DMS153 (cell line): ENCODE results near the gene EPS8.

ENCODE experiments used
- DNase-seq: peaks from one replicate; lab custom pipeline; 2025; lab: John Stamatoyannopoulos, UW

Gene EPS8

GRCh38 chr12:15717940-15718567 is 71.1 kb downstream of the EPS8 start:
- DNase-seq, result no peak

GRCh38 chr12:15716581-15716980 is 72.6 kb downstream of the EPS8 start:
- DNase-seq, result no peak

DNA sequence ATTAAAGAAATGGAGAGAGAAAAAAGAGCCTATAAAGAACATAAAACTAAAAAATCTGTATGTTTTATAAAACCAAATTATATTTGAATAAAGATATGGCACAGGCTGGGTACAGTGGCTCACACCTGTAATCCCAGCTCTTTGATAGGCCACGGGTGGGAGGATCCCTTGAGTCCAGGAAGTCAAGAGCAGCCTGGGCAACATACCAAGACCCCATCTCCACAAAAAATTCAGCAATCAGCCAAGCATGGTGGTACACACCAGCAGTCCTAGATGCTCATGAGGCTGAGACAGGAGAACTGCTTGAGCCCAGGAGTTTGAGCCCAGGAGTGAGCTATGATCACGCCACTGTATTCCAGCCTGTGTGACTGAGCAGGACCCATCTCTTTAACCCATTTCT is 74.9 kb downstream of the EPS8 start:
- DNase-seq, result no peak

DNA sequence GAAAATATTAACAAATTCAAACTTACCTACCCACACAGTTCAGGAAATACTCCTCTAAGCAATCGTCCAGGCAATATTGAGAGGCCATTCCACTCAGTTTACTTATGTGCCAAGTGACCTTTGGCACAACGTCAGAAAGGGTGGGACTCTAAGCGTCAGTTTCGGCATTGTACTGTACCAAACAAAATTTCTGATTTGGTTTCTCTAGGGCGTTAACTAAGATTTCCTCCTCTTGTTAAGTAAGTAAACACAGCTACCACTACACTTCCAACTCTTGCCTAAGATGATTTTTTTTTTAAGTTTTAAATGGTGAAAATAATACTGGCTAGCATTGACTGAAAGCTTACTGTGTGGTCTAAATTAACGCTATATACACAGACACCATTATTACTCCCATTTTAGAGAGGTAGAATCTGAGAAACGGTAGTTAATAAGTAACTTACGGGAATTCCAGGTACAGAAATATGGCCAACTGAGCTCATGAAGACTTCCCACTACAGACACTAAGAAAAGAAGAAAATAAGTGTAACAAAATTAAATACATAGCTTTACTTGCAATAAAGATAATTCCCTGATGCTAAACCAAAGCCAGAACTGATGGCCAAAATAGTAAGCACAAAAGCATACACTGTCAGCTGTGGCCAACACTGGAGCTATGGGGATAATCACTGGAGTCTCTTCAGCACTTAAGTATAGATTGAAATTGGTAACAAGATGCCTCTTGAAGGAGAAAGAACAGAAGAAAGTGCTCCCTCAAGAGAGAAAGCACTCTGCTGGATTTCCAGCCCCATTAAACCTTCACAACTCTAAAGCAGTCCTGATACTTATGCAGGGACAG is 76.1 kb downstream of the EPS8 start:
- no peak for DNase-seq

- no peak for DNase-seq
Measured at GRCh38 chr12:15712160-15712559, 77.0 kb downstream of the EPS8 start.

DNA sequence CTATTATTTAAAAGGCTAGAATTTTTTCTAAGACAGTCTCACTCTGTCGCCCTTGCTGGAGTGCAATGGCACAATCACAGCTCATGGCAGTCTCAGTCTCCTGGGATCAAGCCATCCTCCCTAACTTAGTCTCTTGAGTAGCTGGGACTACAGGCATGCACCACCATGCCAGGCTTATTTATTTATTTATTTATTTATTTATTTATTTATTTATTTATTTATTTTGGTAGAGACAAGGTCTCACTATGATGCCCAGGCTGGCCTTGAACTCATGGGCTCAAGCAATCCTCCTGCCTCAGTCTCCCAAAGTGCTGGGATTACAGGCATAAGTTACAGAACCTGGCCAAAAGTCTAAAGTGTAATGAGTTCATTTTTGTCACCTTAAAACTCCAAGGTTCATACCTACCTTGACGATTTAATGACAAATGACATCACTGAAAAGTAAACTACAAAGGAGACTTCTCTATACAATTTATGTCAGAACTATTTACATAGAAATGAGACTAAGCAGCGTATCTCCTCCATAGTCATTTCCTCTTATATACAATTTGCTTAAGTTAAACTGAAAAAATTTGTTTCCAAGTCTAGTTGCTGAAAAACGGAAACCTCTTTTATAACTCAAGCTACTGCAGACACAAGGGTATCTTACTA is 78.2 kb downstream of the EPS8 start:
- no peak for DNase-seq

DNA sequence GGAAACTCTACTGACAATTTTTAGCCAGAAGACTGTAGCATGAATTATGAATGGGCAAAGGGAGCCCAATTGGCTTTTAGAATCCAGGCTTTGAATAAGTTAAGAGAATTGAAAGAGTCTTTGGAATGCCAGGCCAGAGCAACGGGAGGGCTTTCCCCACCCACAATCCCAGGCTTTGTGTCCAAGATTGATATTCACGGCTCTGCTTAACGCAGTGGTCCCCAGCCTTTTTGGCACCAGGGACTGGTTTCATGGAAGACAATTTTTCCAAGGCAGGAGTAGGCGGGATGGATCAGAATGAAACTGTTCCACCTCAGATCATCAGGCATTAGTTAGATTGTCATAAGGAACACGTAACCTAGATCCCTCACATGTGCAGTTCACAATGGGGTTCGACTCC is 79.6 kb downstream of the EPS8 start:
- no peak for DNase-seq

- no peak for DNase-seq
Measured at GRCh38 chr12:15708396-15709076, 80.7 kb downstream of the EPS8 start.

DNA sequence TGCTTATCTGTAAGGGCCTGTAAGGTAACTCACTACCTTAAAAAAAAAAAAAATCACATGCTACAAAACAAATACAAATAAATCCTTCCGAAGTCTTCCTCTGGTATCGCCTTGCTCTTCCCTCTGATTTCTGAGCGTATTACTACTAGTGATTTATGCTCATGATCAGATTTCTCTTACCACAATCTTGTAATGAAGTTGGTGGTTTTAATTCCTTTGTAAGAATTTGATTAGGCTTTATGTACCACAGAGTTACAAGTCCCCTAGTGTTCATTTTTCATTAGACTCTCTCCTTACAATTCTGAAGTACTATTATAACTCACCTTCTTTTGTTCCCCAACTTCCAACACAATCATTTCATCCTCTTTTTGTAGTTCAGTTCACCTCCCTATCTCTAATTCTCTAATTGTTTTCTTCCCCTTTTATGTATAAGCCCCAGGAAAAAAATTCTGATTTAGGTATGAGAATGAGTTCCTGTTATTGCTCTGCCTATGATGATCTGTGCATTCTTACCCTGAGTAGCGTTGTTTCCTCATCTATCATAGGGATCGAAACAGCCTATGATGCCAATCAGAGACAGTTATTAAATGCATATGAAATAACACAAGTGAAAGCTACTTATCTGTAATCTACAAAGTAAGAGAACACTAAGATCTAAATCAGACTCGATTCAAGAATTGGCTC is 81.5 kb downstream of the EPS8 start:
- no peak for DNase-seq

GRCh38 chr12:15706010-15706676 is 83.0 kb downstream of the EPS8 start:
- peak; percentile 15 for DNase-seq

DNA sequence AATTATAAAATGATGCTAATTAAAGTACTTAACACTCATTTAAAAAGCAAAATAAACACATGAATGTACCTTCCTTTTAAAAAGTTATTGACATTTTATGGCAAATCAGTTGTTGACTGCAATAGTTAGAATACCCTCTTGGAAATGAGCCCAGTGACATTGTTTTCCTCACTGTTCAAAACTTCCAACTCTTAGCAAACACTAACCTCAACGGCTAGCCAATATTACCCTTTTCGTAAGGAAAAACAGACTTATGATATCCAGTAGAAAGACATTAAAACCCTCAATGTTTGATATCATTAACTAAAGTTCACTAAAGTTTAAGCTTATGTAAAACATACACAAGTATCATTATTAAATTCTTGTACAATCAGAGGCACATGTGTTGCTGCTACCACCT is 83.6 kb downstream of the EPS8 start:
- no peak for DNase-seq

DNA sequence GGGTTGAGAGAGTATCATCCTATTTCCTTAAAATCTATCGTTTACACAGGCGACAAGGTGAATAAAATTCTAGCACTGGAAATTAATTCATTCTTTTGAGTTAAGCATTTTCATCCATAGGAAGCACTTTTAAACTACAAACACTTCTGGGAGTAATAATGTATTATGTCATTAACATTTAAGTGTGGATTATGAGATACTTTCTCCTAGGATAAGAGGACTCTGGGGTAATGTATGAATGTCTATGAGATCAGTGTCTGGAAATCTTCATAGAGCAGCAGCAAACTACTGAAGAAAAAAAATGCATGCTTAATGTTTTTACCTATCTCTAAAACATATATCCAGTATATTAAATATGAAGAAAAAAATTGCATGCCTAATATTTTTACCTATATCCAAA is 86.9 kb downstream of the EPS8 start:
- no peak for DNase-seq

DNA sequence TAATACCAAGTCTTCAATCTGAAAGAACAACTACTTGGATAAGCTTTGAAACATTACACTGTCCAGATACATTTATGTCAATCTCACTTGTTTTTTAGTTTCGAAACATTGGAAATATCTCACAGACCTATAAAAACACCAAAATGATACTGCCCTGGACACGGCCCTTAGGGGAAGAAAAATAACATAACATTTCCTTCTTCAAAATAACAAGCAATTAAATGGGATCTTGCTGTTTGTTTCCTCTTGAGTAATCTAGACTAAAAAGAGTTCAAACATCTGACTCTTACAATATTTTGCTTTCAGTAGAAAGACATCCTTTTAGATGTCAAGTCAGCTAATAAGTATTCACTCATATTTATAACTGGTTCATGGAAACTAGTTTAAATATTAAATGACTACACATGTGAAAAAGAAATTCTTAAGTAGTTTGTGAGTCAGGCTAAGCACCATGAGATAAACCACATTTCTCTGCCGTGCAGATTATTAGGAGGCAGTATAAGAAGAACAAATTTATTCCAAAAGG is 87.5 kb downstream of the EPS8 start:
- DNase-seq, result no peak

DNA sequence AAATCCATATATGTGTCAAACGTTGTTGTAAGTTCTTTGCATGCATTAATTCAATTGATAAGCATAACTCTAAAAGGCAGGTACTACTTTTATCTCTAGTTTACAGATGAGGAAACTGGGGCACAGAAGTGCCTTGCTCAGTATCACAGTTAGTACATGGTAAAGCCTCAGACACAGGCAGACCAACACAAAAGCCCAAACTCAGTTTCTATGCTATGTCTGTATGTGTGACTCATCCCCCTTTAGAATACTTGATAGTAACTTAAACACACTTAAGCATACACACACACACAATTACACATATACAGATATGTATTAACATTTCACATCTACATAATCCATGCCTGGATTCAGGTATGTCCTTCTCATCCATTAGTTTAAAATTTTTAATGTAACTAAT is 88.0 kb downstream of the EPS8 start:
- DNase-seq, result no peak

DNA sequence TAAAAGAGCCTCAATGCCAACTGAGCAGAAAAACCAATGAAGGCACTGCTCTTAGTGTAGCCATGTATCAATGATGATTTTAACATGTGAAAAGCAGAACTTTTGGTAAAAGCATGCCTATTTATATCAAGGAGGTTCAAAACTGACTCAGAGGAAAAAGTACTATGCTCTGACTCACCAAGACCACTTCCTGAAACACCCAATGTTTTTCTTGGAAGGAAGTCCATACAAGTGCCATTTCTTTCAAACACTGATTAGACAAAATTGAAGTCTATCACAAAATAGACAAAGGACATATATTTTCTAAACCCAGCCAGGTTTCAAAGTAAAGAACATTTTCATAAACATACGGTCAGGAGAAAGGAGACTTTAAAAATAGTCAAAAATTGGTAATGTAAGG is 88.6 kb downstream of the EPS8 start:
- DNase-seq, result no peak

DNA sequence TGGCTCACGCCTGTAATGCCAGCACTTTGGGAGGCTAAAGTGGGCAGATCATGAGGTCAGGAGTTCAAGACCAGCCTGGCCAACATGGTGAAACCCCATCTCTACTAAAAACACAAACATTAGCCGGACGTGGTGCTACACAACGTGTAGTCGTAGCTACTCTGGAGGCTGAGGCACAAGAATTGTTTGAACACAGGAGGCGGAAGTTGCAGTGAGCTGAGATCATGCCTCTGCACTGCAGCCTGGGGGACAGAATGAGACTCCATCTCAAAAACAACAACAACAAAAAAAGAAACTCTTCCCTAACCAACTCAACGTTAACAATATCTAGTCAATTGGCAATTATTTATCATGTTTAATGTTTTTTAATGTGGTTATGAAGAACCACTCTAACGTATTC is 89.3 kb downstream of the EPS8 start:
- no peak for DNase-seq

- DNase-seq, result no peak
Measured at GRCh38 chr12:15698377-15698871, 90.8 kb downstream of the EPS8 start.

GRCh38 chr12:15697201-15697600 is 92.0 kb downstream of the EPS8 start:
- DNase-seq, result no peak

GRCh38 chr12:15693228-15693911 is 95.8 kb downstream of the EPS8 start:
- DNase-seq, result no peak

DNA sequence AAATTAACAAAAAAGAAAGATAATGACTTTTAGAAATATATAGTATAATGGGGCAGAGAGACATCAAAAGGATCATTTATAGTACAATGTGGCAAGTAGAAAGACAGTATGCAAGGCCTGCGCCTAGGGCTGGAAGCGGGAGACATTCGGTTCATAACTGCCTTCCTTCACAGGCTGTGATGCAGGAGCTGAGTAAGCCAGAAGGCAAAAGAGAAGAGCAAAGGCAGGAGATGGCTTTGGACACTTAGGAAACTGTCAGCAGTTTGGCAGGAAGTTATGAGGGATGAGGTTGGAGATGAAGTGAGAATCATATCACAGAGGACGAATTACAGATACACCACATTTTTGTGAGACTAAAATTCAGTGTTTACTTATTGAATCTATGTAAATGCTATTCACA is 97.8 kb downstream of the EPS8 start:
- no peak for DNase-seq
